ENCODE results near the gene COX4I1. TPM values are rescaled to one million over a fixed set of nuclear protein-coding genes. Genes with fewer than 3 reads are reported as not detected.

Gene COX4I1
- total RNA-seq, 4 donors from 2014 or later = 434 to 580 (median 493) TPM

DNA sequence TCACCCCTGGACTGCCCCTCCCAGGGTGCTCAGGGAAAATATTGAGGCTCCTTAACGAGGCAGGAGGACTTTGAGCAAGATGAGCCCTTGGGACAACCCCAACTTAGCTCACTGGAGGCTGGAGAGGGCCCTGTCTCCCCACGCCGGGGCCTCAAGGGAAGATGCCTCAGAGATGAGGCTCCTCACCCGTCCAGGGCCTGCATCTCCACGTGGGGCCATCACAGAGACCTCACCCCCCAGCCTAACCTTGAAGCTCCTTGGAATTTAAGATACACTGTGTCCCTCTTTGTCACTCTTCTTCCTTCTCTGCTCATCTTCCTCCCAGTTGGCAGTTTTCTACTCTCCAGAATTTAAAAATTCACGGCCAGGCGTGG is 11.2 kb downstream of the COX4I1 start:
- TF ChIP-seq, protein P1, sequence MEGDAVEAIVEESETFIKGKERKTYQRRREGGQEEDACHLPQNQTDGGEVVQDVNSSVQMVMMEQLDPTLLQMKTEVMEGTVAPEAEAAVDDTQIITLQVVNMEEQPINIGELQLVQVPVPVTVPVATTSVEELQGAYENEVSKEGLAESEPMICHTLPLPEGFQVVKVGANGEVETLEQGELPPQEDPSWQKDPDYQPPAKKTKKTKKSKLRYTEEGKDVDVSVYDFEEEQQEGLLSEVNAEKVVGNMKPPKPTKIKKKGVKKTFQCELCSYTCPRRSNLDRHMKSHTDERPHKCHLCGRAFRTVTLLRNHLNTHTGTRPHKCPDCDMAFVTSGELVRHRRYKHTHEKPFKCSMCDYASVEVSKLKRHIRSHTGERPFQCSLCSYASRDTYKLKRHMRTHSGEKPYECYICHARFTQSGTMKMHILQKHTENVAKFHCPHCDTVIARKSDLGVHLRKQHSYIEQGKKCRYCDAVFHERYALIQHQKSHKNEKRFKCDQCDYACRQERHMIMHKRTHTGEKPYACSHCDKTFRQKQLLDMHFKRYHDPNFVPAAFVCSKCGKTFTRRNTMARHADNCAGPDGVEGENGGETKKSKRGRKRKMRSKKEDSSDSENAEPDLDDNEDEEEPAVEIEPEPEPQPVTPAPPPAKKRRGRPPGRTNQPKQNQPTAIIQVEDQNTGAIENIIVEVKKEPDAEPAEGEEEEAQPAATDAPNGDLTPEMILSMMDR (IDR thresholded peaks at IDR 0.05; ENCODE audit: low read depth) = no peak

DNA sequence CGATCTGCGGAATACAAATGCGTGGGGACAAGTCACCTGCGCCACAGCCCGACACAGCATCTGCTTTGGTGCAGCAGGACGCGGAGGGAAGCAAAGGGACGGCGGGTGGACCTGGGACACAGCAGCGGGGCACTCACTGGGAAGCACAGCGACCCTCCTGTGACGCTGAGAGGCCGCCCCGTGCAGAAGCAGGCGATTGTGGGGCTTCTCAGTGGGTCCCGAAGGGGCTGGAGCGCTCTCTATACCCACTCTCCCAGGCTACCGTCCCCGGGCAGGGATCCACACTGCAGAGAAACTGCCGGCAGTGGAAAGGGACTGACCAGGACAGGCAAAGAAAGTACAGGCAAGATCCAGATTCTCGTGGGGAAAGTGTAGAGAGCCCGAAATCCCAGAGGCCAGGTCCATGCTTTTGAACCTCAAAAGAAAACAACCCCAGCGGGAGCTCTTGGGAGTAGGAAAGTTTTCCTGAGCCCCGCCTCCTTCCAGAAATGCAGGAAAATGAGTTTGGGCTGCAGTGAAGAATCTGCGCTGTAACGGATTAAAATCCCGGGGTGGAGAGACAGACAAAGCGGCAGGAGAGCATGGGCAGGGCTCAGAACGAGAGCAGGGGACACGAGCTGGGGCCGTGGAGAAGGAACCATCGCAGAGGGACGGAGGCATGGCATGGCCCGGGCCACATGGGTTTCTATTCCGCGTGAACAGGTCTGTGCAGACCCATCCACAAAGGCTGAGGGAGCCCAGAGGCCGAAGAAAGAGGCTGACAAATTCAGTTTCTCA is 12.7 kb downstream of the COX4I1 start:
- TF ChIP-seq, protein P1 (IDR thresholded peaks at IDR 0.05; ENCODE audit: low read depth) = no peak

DNA sequence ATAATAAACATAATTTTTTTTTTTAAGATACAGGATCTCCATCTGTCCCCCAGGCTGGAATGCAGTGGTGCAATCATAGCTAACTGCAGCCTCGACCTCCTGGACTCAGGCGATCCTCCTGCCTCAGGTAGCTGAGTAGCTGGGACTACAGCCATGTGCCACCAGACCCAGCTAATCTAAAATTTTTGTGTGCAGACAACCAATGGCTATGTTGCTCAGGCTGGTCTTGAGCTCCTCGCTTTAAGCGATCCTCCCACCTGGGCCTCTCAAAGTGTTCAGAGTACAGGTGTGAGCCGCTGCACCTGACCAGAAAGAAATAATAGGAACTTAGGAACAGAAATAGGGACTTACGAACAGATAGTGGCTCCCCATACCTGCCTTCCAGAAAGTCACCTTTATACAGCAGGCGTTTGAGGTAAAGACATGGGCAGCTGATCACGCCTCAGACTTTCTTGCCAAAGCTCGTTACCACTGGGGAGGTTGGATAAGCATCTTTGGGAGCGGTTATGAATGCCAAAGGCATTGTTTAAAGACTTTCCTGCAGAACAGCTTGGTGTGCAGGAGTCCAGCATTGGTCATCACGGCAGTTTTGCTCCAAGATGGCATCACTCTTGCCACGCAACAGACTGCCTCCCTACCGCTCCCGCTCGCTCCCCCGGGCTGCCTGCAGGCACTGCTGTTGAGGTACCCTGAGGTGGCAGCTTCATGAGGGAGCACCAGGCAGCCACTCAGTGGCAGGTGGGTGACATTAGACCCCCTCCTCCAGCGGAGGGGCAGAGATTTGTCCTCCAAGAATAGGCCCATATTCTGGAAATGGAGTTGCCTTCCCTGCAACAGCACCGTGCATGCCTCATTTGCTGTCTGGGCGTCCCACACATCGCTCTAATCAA is 13.6 kb downstream of the COX4I1 start:
- TF ChIP-seq, protein P1 (IDR thresholded peaks at IDR 0.05; ENCODE audit: low read depth) = no peak

DNA sequence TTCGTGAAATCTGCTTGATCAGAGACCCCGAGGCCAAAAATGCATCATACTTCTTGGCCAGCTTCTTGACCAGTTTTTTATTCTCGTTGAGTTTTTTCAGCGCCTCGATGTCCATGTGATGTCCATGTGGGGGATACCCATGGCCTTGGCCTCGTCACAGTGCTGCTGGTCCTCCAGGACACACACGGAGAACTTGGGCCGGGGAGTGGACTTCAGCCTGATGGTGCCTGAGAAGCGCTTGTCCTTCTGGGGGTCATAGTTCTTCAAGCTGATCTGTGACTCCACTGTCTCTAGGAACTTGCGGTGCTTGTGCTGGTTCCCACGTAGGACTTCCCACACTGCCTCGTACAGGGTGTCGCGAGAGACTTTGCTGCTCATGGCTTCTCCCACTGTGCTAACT is 16.7 kb downstream of the COX4I1 start:
- TF ChIP-seq, protein P1 (IDR thresholded peaks at IDR 0.05; ENCODE audit: low read depth) = no peak

DNA sequence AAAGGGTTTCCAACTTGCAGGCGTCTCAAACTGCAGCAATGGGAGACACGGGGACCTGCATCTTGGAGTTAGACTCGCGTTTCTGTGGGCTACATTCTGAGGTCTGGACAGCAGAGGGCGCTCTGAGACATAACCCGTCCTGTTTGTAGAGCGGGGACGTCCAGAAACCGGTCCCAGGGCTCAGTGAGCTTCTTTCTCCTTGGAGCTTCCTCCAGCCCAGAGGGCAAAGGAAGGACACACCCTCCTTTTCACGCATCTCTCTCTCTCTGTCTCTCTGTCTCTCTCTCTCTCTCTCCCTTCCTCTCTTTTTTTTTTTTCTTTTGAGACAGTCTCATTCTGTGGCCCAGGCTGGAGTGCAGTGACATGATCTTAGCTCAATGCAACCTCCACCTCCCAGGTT is 19.8 kb downstream of the COX4I1 start:
- TF ChIP-seq, protein P1 (IDR thresholded peaks at IDR 0.05; ENCODE audit: low read depth) = no peak

DNA sequence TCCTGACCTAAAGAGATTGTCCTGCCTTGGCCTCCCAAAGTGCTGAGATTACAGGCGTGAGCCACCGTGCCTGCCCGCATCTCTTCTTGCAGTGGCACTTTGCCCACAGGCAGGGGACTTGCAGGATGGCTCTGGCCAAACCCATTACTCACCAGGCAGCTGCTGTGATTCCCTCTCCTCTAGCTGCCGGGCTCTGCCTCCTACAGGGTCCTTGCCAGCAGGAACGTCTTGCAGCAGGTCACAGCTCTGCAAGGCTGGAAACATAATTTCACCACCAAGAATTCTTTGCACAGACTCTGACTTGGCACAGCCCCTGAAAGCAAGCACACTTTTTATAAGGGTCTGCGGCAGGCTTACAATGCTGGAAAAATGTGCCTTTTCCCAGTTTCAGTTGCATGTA is 20.3 kb downstream of the COX4I1 start:
- TF ChIP-seq, protein P1 (IDR thresholded peaks at IDR 0.05; ENCODE audit: low read depth) = no peak
